H9 (cell line): Measurements from ENCODE around the gene ANKRA2. TPM values are rescaled to one million over a fixed set of nuclear protein-coding genes. Genes with fewer than 3 reads are reported as not detected.

Source experiments
- DNase-seq: peaks from one replicate; pipeline ENCODE4 v3.0.0-alpha.2; 2017
- H2AFZ ChIP-seq: one replicate; pipeline ENCODE4 v1.6.1; 2013; ENCODE audit warnings: mild to moderate bottlenecking, low read length, control low read depth, moderate library complexity
- H2AK5ac ChIP-seq: 2 replicates; pipeline ENCODE4 v1.6.1; 2013; ENCODE audit warnings: low read length, control low read depth, mixed read lengths; ENCODE audit not compliant: insufficient read length
- H2BK120ac ChIP-seq: one replicate; pipeline ENCODE4 v1.6.1; 2013; ENCODE audit warnings: low read depth, mild to moderate bottlenecking, low read length, control low read depth, inconsistent platforms; ENCODE audit not compliant: poor library complexity, severe bottlenecking
- H2BK12ac ChIP-seq: 2 replicates; pipeline ENCODE4 v1.6.1; 2013; ENCODE audit warnings: low read length, control low read depth, mixed read lengths, low read depth; ENCODE audit not compliant: insufficient read length
- H2BK15ac ChIP-seq: 2 replicates; pipeline ENCODE4 v1.6.1; 2013; ENCODE audit warnings: low read depth, low read length, control low read depth
- H2BK20ac ChIP-seq: one replicate; pipeline ENCODE4 v1.6.1; 2013; ENCODE audit warnings: low read depth, mild to moderate bottlenecking, low read length, control low read depth, inconsistent platforms; ENCODE audit not compliant: poor library complexity, severe bottlenecking
- H2BK5ac ChIP-seq: 2 replicates; pipeline ENCODE4 v1.6.1; 2013; ENCODE audit warnings: low read length, control low read depth, mixed read lengths; ENCODE audit not compliant: insufficient read length
- H3K14ac ChIP-seq: 2 replicates; pipeline ENCODE4 v1.6.1; 2013; ENCODE audit warnings: low read length, control low read depth; ENCODE audit not compliant: insufficient read depth
- H3K18ac ChIP-seq: 2 replicates; pipeline ENCODE4 v1.6.1; 2013; ENCODE audit warnings: low read depth, mild to moderate bottlenecking, mixed read lengths, low read length, control low read depth; ENCODE audit not compliant: insufficient read length
- H3K23ac ChIP-seq: 2 replicates; pipeline ENCODE4 v1.6.1; 2013; ENCODE audit warnings: low read length, control low read depth, mixed read lengths, low read depth; ENCODE audit not compliant: insufficient read length
- H3K23me2 ChIP-seq: 2 replicates; pipeline ENCODE4 v1.6.1; 2013; ENCODE audit warnings: low read depth, mild to moderate bottlenecking, mixed read lengths, low read length, control low read depth; ENCODE audit not compliant: insufficient read length, poor library complexity, severe bottlenecking
- H3K27ac ChIP-seq: 2 replicates; pipeline ENCODE4 v1.5.1; 2013; ENCODE audit warnings: low read length, control low read depth, mixed read lengths, low read depth; ENCODE audit not compliant: insufficient read length
- H3K27me3 ChIP-seq: 2 replicates; pipeline ENCODE4 v1.6.1; 2013; ENCODE audit warnings: low read length, control low read depth, inconsistent platforms; ENCODE audit not compliant: insufficient read depth
- H3K4ac ChIP-seq: 2 replicates; pipeline ENCODE4 v1.6.1; 2013; ENCODE audit warnings: low read depth, mild to moderate bottlenecking, control low read depth, inconsistent platforms, low read length, moderate library complexity
- H3K4me1 ChIP-seq: 2 replicates; pipeline ENCODE4 v1.6.1; 2013; ENCODE audit warnings: low read length, control low read depth, inconsistent platforms; ENCODE audit not compliant: insufficient read depth
- H3K4me2 ChIP-seq: 2 replicates; pipeline ENCODE4 v1.6.1; 2013; ENCODE audit warnings: low read length, control low read depth, mixed read lengths; ENCODE audit not compliant: insufficient read length, insufficient read depth
- H3K56ac ChIP-seq: 2 replicates; pipeline ENCODE4 v1.6.1; 2013; ENCODE audit warnings: low read depth, mild to moderate bottlenecking, mixed read lengths, low read length, control low read depth; ENCODE audit not compliant: insufficient read length
- H3K79me1 ChIP-seq: 2 replicates; pipeline ENCODE4 v1.6.1; 2013; ENCODE audit warnings: low read depth, mild to moderate bottlenecking, moderate library complexity, low read length, control low read depth, inconsistent platforms; ENCODE audit not compliant: insufficient read depth, poor library complexity, severe bottlenecking
- H3K79me2 ChIP-seq: 2 replicates; pipeline ENCODE4 v1.6.1; 2013; ENCODE audit warnings: low read length, control low read depth, inconsistent platforms; ENCODE audit not compliant: insufficient read depth
- H3K9ac ChIP-seq: 2 replicates; pipeline ENCODE4 v1.6.1; 2013; ENCODE audit warnings: low read length, control low read depth, mixed read lengths; ENCODE audit not compliant: insufficient read length; ENCODE audit errors: extremely low read depth
- H3K9me3 ChIP-seq: one replicate; pipeline ENCODE4 v1.6.1; 2013; ENCODE audit warnings: low read depth, low read length, inconsistent platforms; ENCODE audit not compliant: control insufficient read depth
- H3T11ph ChIP-seq: one replicate; pipeline ENCODE4 v1.6.1; 2013; ENCODE audit warnings: mild to moderate bottlenecking, low read length, control low read depth, inconsistent platforms
- H4K20me1 ChIP-seq: one replicate; pipeline ENCODE4 v1.6.1; 2013; ENCODE audit not compliant: control insufficient read depth, insufficient read length, insufficient read depth
- H4K5ac ChIP-seq: 2 replicates; pipeline ENCODE4 v1.6.1; 2013; ENCODE audit warnings: low read depth, mild to moderate bottlenecking, mixed read lengths, low read length, control low read depth; ENCODE audit not compliant: insufficient read length
- H4K8ac ChIP-seq: replicated peaks from 2 replicates; pipeline ENCODE4 v1.6.1; 2013; ENCODE audit warnings: low read length, control low read depth, mixed read lengths, low read depth; ENCODE audit not compliant: insufficient read length
- H4K91ac ChIP-seq: 2 replicates; pipeline ENCODE4 v1.6.1; 2013; ENCODE audit warnings: low read depth, mild to moderate bottlenecking, moderate library complexity, mixed read lengths, low read length, control low read depth; ENCODE audit not compliant: insufficient read length
- H3K27ac Mint-ChIP-seq, 3 experiments: 2 replicates in 2 of 3; 3 replicates in 1 of 3; pipeline ENCODE4 v1.8.0; 2020 to 2021; ENCODE audit warnings: mixed read lengths in 3 of 3, mild to moderate bottlenecking in 1 of 3, moderate library complexity in 1 of 3
- H3K27me3 Mint-ChIP-seq: 2 replicates; pipeline ENCODE4 v1.8.0; 2021; ENCODE audit warnings: low read depth, mild to moderate bottlenecking, moderate library complexity, mixed read lengths
- H3K36me3 Mint-ChIP-seq, 3 experiments: 2 replicates in 2 of 3; 3 replicates in 1 of 3; pipeline ENCODE4 v1.8.0; 2020 to 2021; ENCODE audit warnings: low read depth in 3 of 3, mixed read lengths in 3 of 3; ENCODE audit not compliant: insufficient read depth in 1 of 3
- H3K4me1 Mint-ChIP-seq, 2 experiments: 2 replicates each; pipeline ENCODE4 v1.8.0; 2020; ENCODE audit warnings: mixed read lengths in 2 of 2
- H3K4me3 Mint-ChIP-seq, 2 experiments: 2 replicates in 1 of 2; 3 replicates in 1 of 2; pipeline ENCODE4 v1.8.0; 2020 to 2021; ENCODE audit warnings: mild to moderate bottlenecking in 2 of 2, mixed read lengths in 2 of 2, moderate library complexity in 1 of 2
- H3K9me3 Mint-ChIP-seq, 2 experiments: 2 replicates in 1 of 2; 3 replicates in 1 of 2; pipeline ENCODE4 v1.8.0; 2020; ENCODE audit warnings: mild to moderate bottlenecking in 2 of 2, mixed read lengths in 2 of 2, moderate library complexity in 1 of 2
- CTCF ChIP-seq: fragments of 200-600 bp; sonication (generic); conservative IDR thresholded peaks from 3 replicates; pipeline ENCODE4 v1.8.0; 2021; ENCODE audit warnings: antibody characterized with exemption, mild to moderate bottlenecking
- WGBS: extraction: QIAGEN DNeasy Blood & Tissue Kit; methylation state at CpG from one replicate; pipeline ENCODE4 v1.1.7; 2013; ENCODE audit warnings: missing lambda C conversion rate, low lambda C conversion rate, mixed read lengths; ENCODE audit not compliant: insufficient read length; ENCODE audit errors: extremely low coverage; 5-methylcytosine and 5-hydroxymethylcytosine counted together
- total RNA-seq: library from RNA; stranded (reverse); gene quantifications from 2 replicates; pipeline ENCODE4 v1.2.1, GENCODE V29; 2021

Gene ANKRA2
- total RNA-seq, 1 experiment from 2014 or later: 8.9 TPM

GRCh38 chr5:73528248-73528647 lies 37.2 kb downstream of the ANKRA2 start:
- H3K23me2 ChIP-seq: no peaks in the 10 kb centered on the region
- no peak overlapping the region for H4K8ac ChIP-seq
- no peaks in the 10 kb centered on the region for H4K20me1 ChIP-seq
- Mint-ChIP-seq H3K4me1 (peaks cover 9 to 12% of the 10 kb centered on the region in 2 experiments), H3K27ac (no peak overlapping the region), H3K9me3 (peaks cover 12 to 18% of the 10 kb centered on the region in 2 experiments), H3K36me3 (peaks cover 2 to 17% (median 5%) of the 10 kb centered on the region in 3 experiments; a peak in 6 of 7 replicates), H3K4me3 (no peak overlapping the region), H3K27me3 (no peaks in the 10 kb centered on the region; the same call in none of the 2 replicates)
- no peak overlapping the region for H3K4ac ChIP-seq
- no peaks in the 10 kb centered on the region for H3K27me3 ChIP-seq
- no peak overlapping the region for H3K56ac ChIP-seq
- no peak overlapping the region for H3K18ac ChIP-seq
- DNase-seq: no peak
- no peak overlapping the region for H2BK5ac ChIP-seq
- H3T11ph ChIP-seq: no peak overlapping the region
- no peak overlapping the region for H2BK120ac ChIP-seq
- no peak overlapping the region for H3K23ac ChIP-seq
- TF ChIP-seq CTCF: no peak
- no peak overlapping the region for H2AFZ ChIP-seq
- no peak overlapping the region for H3K4me2 ChIP-seq
- no peak overlapping the region for H4K91ac ChIP-seq
- H2BK20ac ChIP-seq: no peak overlapping the region
- H4K5ac ChIP-seq: no peak overlapping the region
- no peak overlapping the region for H3K14ac ChIP-seq
- H3K4me1 ChIP-seq: peaks cover 2% of the 10 kb centered on the region; the same call in 1 of the 2 replicates
- no peak overlapping the region for H2AK5ac ChIP-seq
- no CpG with 5 or more reads among the region's 3 CpGs for WGBS
- H3K79me1 ChIP-seq: no peaks in the 10 kb centered on the region
- no peaks in the 10 kb centered on the region for H3K79me2 ChIP-seq
- no peak overlapping the region for H3K27ac ChIP-seq
- no peak overlapping the region for H2BK15ac ChIP-seq
- H3K9ac ChIP-seq: no peak overlapping the region
- no peaks in the 10 kb centered on the region for H3K9me3 ChIP-seq
- H2BK12ac ChIP-seq: no peak overlapping the region
